Measurements from ENCODE around the gene GART. TPM values are rescaled to one million over a fixed set of nuclear protein-coding genes. Genes with fewer than 3 reads are reported as not detected.

The GART gene
- total RNA-seq, 1 experiment from 2014 or later, result 142 TPM

- TSS peak; percentile 37 for BruUV-seq (replicated peaks)
- H2AFZ ChIP-seq (ENCODE audit: low read length), result peak overlapping the region; percentile 97
- peak overlapping the region; percentile 98 for H3K4me3 ChIP-seq (ENCODE audit: low read length)
- no peaks in the 10 kb centered on the region for H4K20me1 ChIP-seq (ENCODE audit: low read length)
- CTCF ChIA-PET, result interaction anchor here (0.6 to 1.9 kb wide), 2 partner anchors 18 to 381 kb away, joined by 3 to 36 read pairs; no protein-coding TSS in a partner anchor
- H3K9ac ChIP-seq (ENCODE audit: low read length), result peak overlapping the region; percentile 95
- peak; percentile 26 for DNase-seq
- H3K9me3 ChIP-seq (ENCODE audit: low read length), result no peaks in the 10 kb centered on the region
- no peaks in the 10 kb centered on the region for H3K27me3 ChIP-seq (ENCODE audit: low read length)
- H3K4me2 ChIP-seq (ENCODE audit: low read length), result peak overlapping the region; percentile 91
- ATAC-seq, result peak; percentile 16
- no peaks in the 10 kb centered on the region for H3K9me2 ChIP-seq (replicated peaks; ENCODE audit: low read length)
- H3K79me2 ChIP-seq (ENCODE audit: low read length), result peaks cover 36% of the 10 kb centered on the region
- TF ChIP-seq EZH2 (IDR thresholded peaks at IDR 0.05; ENCODE audit: low read length, unreplicated experiment) (no peak), EZH2phosphoT487 (IDR thresholded peaks at IDR 0.05; ENCODE audit: borderline replicate concordance, low read length) (no peak), CTCF (conservative IDR thresholded peaks at IDR 0.05; ENCODE audit: low read depth, low read length) (no peak)
- intact Hi-C loops (cut with micrococcal nuclease), result loop anchor here (2.0 to 5.0 kb wide), 3 partner anchors 19 to 109 kb away; partner anchors contain the start of genes GART, SON and TMEM50B
- H3F3A ChIP-seq (ENCODE audit: low read length, unreplicated experiment), result peaks cover 8% of the 10 kb centered on the region
- peak overlapping the region; percentile 22; the same call in 1 of the 2 replicates for H3K27ac ChIP-seq (ENCODE audit: low read length)
- H3K36me3 ChIP-seq (ENCODE audit: low read depth, low read length), result peaks cover 20% of the 10 kb centered on the region
- POLR2A ChIA-PET (ENCODE audit: unreplicated experiment), result interaction anchor here (0.5 to 1.0 kb wide), 4 partner anchors 18 to 108 kb away, joined by 4 to 24 read pairs (median 6); partner anchors contain the start of gene TMEM50B
- H3K4me1 ChIP-seq (ENCODE audit: insufficient read depth, low read length), result peaks cover 25% of the 10 kb centered on the region
Observed at GRCh38 chr21:33587792-33588484, 46.0 kb upstream of the GART start.

DNA sequence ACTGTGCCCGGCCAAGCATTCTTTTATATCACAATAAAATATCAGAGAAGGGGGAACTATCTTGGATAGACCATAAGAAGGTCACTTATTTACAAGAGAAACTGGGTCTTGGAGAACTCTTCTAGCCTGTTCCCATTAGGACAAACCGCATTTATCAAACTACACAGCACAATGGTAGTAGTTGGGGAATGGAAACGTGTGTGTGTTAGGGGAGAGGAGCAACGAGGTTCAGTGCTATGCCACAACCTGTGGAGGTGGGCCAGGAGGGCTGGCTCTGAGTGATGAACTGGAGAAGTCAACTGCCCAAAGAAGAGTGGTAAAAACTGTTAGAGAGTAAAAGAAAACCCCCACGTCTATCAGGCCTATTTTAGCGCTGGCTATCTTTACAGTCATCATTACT is 45.0 kb upstream of the GART start:
- ATAC-seq, result no peak
- Histone ChIP-seq H3K79me2 (ENCODE audit: low read length) (peaks cover 36% of the 10 kb centered on the region), H3K9ac (ENCODE audit: low read length) (peak overlapping the region; percentile 95; the same call in 1 of the 2 replicates), H3K27me3 (ENCODE audit: low read length) (no peaks in the 10 kb centered on the region), H3K36me3 (ENCODE audit: low read depth, low read length) (peaks cover 20% of the 10 kb centered on the region), H3K4me1 (ENCODE audit: insufficient read depth, low read length) (peaks cover 25% of the 10 kb centered on the region), H4K20me1 (ENCODE audit: low read length) (no peaks in the 10 kb centered on the region), H3K4me3 (ENCODE audit: low read length) (peak overlapping the region; percentile 98), H2AFZ (ENCODE audit: low read length) (peak overlapping the region; percentile 97; the same call in 1 of the 2 replicates), H3K9me3 (ENCODE audit: low read length) (no peaks in the 10 kb centered on the region), H3F3A (ENCODE audit: low read length, unreplicated experiment) (peaks cover 8% of the 10 kb centered on the region), H3K27ac (ENCODE audit: low read length) (no peak overlapping the region), H3K9me2 (replicated peaks; ENCODE audit: low read length) (no peaks in the 10 kb centered on the region), H3K4me2 (ENCODE audit: low read length) (peak overlapping the region; percentile 91)
- no peak for TF ChIP-seq EZH2phosphoT487 (IDR thresholded peaks at IDR 0.05; ENCODE audit: borderline replicate concordance, low read length)
- TF ChIP-seq CTCF (conservative IDR thresholded peaks at IDR 0.05; ENCODE audit: low read depth, low read length), result no peak
- no peak for TF ChIP-seq EZH2 (IDR thresholded peaks at IDR 0.05; ENCODE audit: low read length, unreplicated experiment)
- ChIA-PET POLR2A (ENCODE audit: unreplicated experiment) (no interaction called here), CTCF (no interaction called here)
- intact Hi-C loops (cut with micrococcal nuclease), result loop anchor here (5.0 kb wide), 1 partner anchor 45 kb away; the partner anchor contains the start of genes GART and SON
- no TSS peak for BruUV-seq (replicated peaks)
- DNase-seq, result no peak

DNA sequence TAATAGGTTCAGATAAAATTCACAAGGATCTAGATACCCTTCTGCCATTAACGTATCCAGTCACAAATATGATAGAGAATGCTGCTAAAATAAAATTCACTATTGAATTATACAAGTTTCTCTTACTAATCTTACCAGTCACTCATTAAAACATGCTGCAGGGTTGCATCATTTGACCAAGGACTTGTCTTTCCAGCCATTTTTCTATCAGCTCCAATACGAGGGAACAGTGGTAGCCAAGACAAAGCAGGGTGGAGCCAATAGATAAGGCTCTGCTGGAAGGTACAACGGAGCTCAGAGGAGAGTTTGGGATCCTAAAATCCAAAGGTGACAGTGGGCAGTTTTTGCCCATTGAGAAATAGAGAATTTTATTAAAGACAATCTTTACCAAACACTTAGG is 42.5 kb upstream of the GART start:
- ATAC-seq, result no peak
- Histone ChIP-seq H3F3A (ENCODE audit: low read length, unreplicated experiment) (peaks cover 8% of the 10 kb centered on the region), H3K27me3 (ENCODE audit: low read length) (no peaks in the 10 kb centered on the region), H3K79me2 (ENCODE audit: low read length) (peaks cover 36% of the 10 kb centered on the region), H3K36me3 (ENCODE audit: low read depth, low read length) (peaks cover 29% of the 10 kb centered on the region), H3K4me1 (ENCODE audit: insufficient read depth, low read length) (peaks cover 23% of the 10 kb centered on the region), H3K4me2 (ENCODE audit: low read length) (no peak overlapping the region), H3K27ac (ENCODE audit: low read length) (no peak overlapping the region), H4K20me1 (ENCODE audit: low read length) (no peaks in the 10 kb centered on the region), H3K9me2 (replicated peaks; ENCODE audit: low read length) (no peaks in the 10 kb centered on the region), H3K4me3 (ENCODE audit: low read length) (no peak overlapping the region), H3K9me3 (ENCODE audit: low read length) (no peaks in the 10 kb centered on the region), H3K9ac (ENCODE audit: low read length) (no peak overlapping the region), H2AFZ (ENCODE audit: low read length) (no peak overlapping the region)
- intact Hi-C loops (cut with micrococcal nuclease), result no loop called here
- no TSS peak for BruUV-seq (replicated peaks)
- no peak for DNase-seq
- ChIA-PET POLR2A (ENCODE audit: unreplicated experiment) (interaction anchor here (0.6 kb wide), 1 partner anchor 42 kb away, joined by 5 read pairs; the partner anchor contains the start of gene GART), CTCF (no interaction called here)
- TF ChIP-seq EZH2 (IDR thresholded peaks at IDR 0.05; ENCODE audit: low read length, unreplicated experiment) (no peak), CTCF (conservative IDR thresholded peaks at IDR 0.05; ENCODE audit: low read depth, low read length) (no peak), EZH2phosphoT487 (IDR thresholded peaks at IDR 0.05; ENCODE audit: borderline replicate concordance, low read length) (no peak)

All from PC-3 (cell line).